ENCODE results near the gene HPS5.

DNA sequence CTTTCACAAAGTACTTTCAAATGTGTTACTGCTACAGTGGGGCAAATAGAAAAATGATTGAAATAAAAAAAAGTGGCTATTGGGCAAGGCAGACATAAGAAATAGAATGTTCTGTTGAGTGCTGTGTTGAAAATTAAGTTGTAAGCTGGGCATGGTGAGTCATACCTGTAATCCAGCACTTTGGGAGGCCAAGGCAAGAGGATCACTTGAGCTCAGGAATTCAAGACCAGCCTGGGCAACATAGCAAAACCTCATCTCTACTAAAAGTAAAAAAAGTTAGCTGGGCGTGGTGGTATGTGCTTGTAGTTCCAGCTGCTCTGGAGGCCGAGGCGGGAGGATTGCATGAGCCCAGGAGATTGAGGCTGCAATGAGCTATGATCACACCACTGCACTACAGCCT lies 45.5 kb upstream of the HPS5 start:
- TF ChIP-seq, protein P1, sequence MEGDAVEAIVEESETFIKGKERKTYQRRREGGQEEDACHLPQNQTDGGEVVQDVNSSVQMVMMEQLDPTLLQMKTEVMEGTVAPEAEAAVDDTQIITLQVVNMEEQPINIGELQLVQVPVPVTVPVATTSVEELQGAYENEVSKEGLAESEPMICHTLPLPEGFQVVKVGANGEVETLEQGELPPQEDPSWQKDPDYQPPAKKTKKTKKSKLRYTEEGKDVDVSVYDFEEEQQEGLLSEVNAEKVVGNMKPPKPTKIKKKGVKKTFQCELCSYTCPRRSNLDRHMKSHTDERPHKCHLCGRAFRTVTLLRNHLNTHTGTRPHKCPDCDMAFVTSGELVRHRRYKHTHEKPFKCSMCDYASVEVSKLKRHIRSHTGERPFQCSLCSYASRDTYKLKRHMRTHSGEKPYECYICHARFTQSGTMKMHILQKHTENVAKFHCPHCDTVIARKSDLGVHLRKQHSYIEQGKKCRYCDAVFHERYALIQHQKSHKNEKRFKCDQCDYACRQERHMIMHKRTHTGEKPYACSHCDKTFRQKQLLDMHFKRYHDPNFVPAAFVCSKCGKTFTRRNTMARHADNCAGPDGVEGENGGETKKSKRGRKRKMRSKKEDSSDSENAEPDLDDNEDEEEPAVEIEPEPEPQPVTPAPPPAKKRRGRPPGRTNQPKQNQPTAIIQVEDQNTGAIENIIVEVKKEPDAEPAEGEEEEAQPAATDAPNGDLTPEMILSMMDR (IDR thresholded peaks at IDR 0.05), result no peak
- TF ChIP-seq EP300 (IDR thresholded peaks at IDR 0.05) (no peak), POLR2AphosphoS5 (IDR thresholded peaks at IDR 0.05) (no peak)
